Head of caudate nucleus (tissue), 42 donors: ENCODE results near the gene UBE2E2.
"Not testable (repeated sequence)": the region's sequence is repeated elsewhere in the genome, so short reads cannot be mapped to it uniquely, and the experiment has no call there.

Experiments
- DNase-seq, 42 donors: peaks; one replicate each; pipeline versions ENCODE4 v3.0.0 to v3.0.0-alpha.2; 2020 to 2021; ENCODE audit warnings: mixed read lengths in 7 of 42
- intact Hi-C: fragments of 100-400 bp; cut with DNase I; formaldehyde crosslinking; loops from one replicate; pipeline ENCODE4 v1.15.0; 2022

Gene UBE2E2

DNA sequence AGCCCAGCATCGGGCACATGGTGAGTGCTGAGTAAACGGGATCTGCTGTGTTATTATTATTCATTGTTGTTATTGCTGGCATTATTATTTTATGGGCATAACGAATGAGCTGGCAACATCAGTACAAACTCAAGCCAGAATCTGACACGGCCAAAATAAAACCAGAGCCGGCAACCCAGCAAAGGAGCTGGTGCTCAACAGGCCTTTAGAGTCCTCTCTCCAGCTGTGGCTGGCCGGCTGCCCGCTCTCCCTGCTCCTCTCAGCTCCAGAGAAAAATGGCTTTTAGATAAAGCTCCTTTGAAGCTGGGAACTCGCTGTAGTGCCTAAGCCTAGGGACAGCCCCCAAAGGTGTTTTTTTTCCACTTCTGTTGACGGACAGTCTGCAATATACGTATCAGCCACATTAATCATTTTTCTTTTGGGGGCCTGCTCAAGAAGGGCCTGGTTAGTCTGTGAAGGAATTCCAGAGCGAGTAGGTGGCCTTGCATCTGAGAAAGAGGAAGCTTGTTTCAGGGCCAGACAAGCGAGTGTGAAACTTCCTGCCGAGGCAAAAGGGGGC lies 408.7 kb downstream of the UBE2E2 start:
- intact Hi-C loops = no loop called here
- peak; percentile 64 to 93 (median 86) for DNase-seq

DNA sequence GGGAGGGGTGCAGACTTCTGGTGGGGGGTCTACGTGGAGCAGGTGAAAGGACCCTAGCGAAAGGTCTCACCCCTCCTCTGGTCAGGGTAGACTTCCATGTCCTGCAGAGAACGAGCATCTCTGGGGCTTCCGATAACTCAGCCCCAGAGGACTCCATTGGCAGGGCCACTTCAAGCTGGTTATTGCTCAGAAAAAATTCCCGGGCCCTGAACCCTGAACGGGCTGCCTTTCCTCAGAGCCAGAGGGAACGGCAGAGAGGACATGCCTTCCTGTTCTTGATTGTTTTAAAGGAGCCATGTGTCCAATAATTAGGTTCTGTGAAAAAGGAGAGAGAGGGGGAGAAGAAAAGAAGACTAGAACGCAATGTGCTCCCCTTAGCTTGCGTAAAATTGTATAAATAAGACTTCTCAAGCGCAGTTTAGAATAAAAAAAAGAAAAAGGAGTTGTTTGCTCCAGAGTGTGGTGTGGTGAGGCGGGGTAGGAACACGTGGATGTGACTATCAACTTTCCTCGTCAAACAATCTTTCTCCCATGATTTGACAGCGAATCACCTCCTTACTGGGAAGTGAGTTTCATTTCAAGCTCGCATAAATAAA lies 409.3 kb downstream of the UBE2E2 start:
- intact Hi-C loops = no loop called here
- peak in 7 of 42 donors; percentile 6 to 40 (median 26) for DNase-seq

DNA sequence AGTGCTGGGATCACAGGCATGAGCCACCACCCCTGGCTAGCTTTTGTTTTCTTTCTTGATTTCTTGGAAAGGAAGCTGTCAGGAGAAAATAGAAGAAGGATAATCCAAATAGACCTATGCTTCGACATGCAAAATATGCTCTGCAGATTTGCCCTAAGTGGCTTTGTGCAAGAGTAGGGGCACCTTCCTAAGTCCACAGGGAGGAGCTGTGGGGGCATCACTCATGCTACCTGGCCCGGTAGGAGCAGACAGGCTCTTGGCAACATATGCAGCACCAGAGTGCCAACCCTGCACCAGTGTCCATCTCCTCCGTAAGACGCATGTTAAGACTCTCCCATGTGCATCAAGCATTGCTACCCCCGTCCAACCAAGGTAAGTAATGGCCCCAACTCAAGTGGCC lies 411.9 kb downstream of the UBE2E2 start:
- intact Hi-C loops = no loop called here
- DNase-seq = no peak

DNA sequence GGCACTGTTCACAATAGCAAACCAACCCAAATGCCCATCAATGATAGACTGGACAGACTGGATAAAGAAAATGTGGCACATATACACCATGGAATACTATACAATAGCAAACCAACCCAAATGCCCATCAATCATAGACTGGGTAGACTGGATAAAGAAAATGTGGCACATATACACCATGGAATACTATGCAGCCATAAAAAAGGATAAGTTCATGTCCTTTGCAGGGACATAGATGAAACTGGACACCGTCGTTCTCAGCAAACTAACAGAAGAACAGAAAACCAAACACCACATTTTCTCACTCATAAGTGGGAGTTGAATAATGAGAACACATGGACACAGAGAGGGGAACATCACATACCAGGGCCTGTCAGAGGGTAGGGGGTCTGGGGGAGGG lies 415.3 kb downstream of the UBE2E2 start:
- intact Hi-C loops, DNase-seq: not testable (repeated sequence)

DNA sequence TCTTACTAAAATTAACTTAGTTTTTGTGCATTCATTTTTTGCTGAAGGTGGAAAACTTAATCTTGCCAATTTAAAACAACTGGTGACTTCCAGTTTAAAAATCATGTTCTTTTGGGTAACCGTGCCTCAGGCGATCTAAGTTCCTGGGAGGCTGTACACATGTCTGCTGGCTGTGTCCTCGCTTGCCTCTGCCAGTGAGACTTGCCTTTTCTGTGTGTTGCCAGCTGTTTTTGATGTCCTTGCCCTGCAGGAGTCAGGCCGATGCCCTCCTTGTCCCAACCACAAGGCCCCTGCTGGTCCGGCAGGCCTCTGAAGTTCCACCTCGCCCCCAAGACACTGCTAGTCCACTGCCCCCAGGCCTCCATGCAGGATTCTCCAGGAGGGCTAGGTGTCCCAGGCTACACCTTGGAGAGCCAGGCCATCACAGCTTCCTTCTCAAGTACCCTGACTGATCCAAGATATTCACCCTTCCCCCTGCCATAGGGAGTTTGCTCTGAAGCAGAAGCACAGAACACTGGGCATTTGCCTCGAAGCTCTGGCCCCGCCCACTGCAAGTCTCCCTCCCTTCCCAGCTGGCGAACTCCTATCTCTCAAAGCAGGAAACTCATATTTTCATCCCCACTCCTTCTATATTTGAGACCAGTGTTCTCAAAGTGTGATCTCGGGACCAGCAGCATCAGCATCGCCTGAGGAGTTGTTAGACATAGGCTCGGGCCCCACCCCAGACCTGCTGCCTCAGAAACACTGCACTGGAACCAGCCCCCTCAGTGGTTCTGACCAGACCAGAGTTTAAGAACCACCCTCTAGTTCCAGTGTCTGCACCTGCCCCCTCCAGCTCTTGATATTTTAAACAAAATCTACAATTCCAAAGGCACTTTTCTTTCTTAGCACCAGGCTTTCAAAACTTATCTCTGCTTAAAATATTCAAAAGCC lies 416.8 kb downstream of the UBE2E2 start:
- intact Hi-C loops = no loop called here
- no peak for DNase-seq

DNA sequence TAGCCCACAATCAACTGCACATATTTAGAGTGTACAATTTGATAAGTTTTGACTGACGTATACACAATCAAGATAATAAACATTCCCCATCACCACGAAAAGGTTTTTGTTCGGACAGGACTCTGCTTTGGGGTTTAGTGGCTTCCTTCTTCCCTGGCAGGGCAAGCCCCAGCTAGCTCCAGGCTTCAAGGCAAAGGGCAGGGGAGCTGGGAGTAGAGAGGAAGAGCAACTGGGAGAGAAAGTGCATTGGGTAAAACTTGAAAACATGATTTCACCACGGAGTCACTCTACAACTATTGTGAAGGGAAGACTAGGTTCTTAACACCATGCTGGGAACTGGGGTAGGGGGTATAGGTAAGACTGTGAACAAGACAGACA lies 417.5 kb downstream of the UBE2E2 start:
- intact Hi-C loops = no loop called here
- DNase-seq = no peak

DNA sequence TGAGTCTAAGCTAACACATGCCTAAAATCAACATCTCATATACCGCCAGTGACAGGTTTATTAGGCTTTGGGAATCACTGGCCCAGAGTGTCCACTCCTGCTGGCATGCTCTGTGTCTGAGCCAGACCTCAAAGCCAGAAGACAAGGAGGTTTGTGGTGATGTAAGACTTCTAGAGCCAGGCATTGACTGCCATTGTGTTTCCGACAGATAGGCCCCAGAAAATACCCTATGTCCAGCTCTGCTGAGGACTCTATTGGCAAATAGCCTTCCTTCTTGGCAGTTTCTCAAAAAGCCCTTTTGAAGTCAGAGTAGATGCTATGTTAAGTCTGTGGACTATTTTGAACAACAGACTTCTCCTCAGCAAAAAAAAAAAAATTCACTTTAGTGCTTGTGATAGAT lies 420.7 kb downstream of the UBE2E2 start:
- intact Hi-C loops = no loop called here
- DNase-seq = no peak

DNA sequence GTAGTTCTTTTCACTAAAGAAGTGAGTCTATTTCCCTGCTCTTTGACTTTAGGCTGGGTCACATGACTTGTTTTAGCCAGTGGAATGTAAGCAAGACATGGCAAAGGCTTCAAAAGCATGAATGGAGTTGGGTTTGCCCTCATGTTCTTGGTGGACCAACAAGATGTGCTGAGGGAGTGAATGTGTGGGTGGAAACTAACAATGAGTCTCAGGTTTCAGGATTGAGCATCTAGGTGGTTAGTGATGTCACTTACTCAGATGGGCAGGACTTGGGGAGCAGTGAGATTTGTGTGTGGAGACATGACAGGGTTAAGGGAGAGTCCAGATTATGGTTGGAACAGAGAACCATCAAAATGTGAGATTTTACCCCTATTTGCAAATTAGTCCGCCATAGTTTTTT lies 421.2 kb downstream of the UBE2E2 start:
- no peak for DNase-seq
- intact Hi-C loops = no loop called here

DNA sequence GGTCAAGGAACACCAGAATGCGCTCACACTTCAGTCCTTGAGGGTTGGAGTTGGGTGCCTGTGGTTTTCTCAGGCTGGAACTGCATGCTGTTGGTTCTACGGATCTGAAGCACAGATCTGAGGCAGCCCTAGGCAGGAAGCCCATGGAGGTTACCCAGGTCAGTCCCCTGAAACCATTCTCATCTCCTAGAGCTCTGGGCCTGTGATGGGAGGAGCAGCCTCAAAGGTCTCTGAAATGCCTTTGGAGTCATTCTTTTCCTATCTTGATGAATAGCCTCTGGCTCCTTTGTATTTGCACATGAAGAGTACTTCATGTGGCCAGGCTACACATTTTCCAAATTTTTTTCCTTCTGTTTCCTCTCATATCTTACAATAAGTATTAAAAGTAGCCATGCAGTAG lies 423.3 kb downstream of the UBE2E2 start:
- intact Hi-C loops = no loop called here
- no peak for DNase-seq

DNA sequence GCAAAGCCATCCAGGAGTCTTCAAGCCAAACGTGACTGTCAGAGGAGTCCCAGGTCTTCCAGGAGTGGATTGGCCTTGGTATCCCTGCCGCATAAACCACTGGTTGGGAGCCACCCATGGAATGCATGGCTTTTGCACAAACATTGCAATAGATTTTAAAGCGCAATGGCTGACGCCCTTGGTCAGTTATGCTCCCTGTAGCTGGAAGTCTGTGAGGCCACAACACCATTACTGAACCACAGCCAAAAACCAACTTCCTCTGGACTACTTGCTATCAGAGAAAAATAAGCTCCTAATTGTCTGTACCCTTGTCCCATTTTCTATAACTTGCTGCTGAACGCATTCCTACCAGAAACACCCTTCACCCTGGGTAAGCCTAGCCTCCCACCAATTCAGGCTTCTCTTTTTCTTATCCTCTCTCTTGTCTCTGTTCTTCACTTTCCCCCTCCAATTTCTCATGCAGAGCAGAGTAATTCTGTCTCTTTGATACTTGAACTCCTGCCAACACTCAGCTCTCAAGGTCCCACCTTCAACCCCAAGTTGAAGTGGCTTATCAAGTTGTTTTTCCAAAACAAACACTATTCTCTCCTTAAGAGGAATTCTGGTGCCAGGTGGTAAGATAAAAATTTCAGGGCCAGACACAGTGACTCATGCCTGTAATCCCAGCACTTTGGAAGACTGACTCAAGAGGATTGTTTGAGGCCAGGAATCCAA lies 426.2 kb downstream of the UBE2E2 start:
- intact Hi-C loops = no loop called here
- DNase-seq = no peak

DNA sequence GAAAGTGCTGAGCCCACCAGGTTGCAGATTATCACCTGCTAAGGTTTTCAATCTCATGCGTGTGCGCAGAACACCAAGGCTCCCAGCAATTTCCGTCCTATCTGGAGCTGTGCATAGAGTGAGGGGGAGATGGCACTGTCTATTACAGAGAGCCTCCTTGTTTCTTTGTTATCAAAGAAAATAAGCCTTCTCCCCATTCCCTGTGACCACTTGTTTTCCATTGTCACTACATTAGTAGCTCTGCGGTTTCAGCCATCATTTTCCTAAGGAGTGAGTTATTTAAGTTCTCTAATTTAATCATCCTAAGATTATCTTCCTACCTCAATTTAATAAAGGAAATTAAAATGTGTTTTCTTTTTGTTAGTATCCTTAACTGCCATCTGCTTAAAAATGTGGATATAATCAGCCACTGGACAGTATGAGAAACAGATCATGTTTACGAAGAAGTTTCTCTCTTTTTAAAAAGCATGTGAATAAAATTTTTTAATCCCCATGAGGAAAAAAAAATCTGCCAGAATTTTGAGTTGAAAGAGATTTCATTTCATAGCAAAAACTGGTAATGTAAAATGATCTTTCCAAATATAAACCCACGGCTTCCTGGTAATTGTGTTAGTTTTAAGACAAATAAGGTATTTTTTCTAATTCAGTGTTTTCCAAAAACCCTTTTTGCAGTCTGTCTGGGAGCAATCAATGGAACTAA lies 430.3 kb downstream of the UBE2E2 start:
- intact Hi-C loops = no loop called here
- DNase-seq = peak in 1 of 42 donors; percentile 26

DNA sequence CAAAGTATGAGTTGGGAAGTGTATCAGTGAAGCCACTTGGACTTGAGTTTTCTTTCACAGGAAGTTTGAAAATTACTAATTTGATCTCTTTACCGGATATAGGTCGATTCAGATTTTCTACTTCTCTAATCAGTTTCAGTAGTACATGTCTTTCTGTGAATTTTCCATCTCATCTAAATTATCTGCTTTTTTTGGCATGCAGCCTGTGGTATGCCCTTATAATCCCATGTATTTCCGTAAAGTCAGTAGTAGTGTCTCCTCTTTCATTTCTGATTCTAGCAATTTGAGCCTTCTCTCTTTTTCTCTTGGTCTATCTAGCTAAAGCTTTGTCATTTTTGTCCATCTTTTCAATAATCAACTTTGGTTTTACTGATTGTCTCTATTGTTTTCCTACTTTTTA lies 434.2 kb downstream of the UBE2E2 start:
- no peak for DNase-seq
- intact Hi-C loops = no loop called here

DNA sequence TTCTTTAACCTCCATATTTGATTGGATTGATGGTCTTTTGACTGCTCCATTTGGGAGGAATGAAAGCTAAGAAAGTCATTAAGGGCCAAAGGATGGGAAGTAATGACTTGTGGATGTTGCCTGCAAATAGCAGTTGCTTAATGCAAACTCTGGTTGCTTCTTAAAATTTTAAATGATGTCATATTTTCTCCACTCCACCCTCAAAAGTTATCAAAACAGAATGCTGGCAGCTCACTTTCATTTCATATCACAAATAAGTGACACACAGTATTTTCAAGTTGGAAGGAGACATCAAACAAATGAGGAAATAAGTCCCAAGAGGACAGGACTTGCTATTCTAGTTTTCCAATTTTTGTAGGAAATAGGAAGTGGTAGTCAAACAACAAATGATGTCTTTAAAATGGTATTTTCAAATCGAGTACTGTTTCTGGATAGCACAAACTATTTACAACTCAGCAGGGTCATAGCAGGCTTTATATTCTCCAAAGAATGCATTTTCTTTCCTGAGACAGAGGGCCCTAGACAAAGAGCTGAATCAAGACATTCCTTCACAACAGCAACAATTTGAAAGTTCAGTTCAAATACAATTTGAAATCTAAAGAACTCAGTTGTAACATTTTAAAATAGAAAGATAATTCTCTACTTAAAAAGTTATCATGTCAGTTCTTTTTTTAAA lies 437.5 kb downstream of the UBE2E2 start:
- DNase-seq = no peak

More for the DNA sequence above, 437.5 kb downstream of the UBE2E2 start:
- intact Hi-C loops = no loop called here
